ENCODE data around the gene BLCAP.

BLCAP gene

DNA sequence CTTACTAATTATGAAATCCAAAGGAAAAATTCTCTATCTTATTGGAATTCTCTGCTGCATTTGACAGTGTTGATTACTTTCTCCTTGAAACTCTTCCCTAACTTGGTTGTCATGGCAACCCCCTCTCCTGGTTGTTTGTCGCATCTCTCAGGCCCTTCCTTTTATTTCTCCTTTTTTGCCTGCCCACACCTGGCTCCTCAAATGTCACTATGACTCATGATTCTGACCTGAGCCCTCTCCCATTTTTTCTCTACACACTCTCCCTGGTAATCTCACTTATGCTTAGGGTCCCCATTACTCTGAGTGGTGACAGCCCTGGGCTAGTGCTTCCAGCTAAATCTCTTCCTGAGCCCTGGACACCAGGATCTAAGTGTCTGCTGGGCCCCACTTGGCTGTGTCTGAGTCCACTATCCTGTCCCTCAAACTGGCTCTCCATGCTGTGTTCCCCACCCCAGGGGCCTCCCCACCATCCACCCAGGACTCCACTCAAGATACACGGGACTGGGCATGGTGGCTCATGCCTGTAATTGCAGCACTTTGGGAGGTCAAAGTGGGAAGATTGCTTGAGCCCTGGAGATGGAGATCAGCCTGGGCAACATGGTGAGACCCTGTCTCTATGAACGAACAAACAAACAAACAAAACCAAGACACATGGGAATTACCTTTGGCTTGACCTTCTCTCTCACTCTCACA lies 23.1 kb downstream of the BLCAP start:
- TF ChIP-seq ZNF565 (CRISPR knock-in tag; conservative IDR thresholded peaks at IDR 0.05; ENCODE audit: low read depth) (no peak), ZFP30 (CRISPR knock-in tag; IDR thresholded peaks at IDR 0.05) (no peak), ISL1 (CRISPR knock-in tag; IDR thresholded peaks at IDR 0.05) (no peak), SNAI2 (CRISPR knock-in tag; IDR thresholded peaks at IDR 0.05) (no peak), PPARA (CRISPR knock-in tag; IDR thresholded peaks at IDR 0.05; ENCODE audit: borderline replicate concordance) (no peak), ARNTL (CRISPR knock-in tag; IDR thresholded peaks at IDR 0.05; ENCODE audit: borderline replicate concordance, low read depth) (no peak), BACH2 (CRISPR knock-in tag; IDR thresholded peaks at IDR 0.05; ENCODE audit: borderline replicate concordance) (no peak), ZNF8 (CRISPR knock-in tag; IDR thresholded peaks at IDR 0.05) (no peak), TOX (CRISPR knock-in tag; IDR thresholded peaks at IDR 0.05; ENCODE audit: borderline replicate concordance) (no peak)
- TF ChIP-seq, protein P1, sequence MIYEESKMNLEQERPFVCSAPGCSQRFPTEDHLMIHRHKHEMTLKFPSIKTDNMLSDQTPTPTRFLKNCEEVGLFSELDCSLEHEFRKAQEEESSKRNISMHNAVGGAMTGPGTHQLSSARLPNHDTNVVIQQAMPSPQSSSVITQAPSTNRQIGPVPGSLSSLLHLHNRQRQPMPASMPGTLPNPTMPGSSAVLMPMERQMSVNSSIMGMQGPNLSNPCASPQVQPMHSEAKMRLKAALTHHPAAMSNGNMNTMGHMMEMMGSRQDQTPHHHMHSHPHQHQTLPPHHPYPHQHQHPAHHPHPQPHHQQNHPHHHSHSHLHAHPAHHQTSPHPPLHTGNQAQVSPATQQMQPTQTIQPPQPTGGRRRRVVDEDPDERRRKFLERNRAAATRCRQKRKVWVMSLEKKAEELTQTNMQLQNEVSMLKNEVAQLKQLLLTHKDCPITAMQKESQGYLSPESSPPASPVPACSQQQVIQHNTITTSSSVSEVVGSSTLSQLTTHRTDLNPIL (CRISPR knock-in tag; IDR thresholded peaks at IDR 0.05; ENCODE audit: low read depth), result no peak
- TF ChIP-seq, protein P2, sequence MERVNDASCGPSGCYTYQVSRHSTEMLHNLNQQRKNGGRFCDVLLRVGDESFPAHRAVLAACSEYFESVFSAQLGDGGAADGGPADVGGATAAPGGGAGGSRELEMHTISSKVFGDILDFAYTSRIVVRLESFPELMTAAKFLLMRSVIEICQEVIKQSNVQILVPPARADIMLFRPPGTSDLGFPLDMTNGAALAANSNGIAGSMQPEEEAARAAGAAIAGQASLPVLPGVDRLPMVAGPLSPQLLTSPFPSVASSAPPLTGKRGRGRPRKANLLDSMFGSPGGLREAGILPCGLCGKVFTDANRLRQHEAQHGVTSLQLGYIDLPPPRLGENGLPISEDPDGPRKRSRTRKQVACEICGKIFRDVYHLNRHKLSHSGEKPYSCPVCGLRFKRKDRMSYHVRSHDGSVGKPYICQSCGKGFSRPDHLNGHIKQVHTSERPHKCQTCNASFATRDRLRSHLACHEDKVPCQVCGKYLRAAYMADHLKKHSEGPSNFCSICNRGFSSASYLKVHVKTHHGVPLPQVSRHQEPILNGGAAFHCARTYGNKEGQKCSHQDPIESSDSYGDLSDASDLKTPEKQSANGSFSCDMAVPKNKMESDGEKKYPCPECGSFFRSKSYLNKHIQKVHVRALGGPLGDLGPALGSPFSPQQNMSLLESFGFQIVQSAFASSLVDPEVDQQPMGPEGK (CRISPR knock-in tag; IDR thresholded peaks at IDR 0.05; ENCODE audit: borderline replicate concordance), result no peak
- TF ChIP-seq, protein P3, sequence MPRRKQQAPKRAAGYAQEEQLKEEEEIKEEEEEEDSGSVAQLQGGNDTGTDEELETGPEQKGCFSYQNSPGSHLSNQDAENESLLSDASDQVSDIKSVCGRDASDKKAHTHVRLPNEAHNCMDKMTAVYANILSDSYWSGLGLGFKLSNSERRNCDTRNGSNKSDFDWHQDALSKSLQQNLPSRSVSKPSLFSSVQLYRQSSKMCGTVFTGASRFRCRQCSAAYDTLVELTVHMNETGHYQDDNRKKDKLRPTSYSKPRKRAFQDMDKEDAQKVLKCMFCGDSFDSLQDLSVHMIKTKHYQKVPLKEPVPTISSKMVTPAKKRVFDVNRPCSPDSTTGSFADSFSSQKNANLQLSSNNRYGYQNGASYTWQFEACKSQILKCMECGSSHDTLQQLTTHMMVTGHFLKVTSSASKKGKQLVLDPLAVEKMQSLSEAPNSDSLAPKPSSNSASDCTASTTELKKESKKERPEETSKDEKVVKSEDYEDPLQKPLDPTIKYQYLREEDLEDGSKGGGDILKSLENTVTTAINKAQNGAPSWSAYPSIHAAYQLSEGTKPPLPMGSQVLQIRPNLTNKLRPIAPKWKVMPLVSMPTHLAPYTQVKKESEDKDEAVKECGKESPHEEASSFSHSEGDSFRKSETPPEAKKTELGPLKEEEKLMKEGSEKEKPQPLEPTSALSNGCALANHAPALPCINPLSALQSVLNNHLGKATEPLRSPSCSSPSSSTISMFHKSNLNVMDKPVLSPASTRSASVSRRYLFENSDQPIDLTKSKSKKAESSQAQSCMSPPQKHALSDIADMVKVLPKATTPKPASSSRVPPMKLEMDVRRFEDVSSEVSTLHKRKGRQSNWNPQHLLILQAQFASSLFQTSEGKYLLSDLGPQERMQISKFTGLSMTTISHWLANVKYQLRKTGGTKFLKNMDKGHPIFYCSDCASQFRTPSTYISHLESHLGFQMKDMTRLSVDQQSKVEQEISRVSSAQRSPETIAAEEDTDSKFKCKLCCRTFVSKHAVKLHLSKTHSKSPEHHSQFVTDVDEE (CRISPR knock-in tag; IDR thresholded peaks at IDR 0.05), result no peak
- no peak; the same call in 2 of the 3 replicates for ATAC-seq

DNA sequence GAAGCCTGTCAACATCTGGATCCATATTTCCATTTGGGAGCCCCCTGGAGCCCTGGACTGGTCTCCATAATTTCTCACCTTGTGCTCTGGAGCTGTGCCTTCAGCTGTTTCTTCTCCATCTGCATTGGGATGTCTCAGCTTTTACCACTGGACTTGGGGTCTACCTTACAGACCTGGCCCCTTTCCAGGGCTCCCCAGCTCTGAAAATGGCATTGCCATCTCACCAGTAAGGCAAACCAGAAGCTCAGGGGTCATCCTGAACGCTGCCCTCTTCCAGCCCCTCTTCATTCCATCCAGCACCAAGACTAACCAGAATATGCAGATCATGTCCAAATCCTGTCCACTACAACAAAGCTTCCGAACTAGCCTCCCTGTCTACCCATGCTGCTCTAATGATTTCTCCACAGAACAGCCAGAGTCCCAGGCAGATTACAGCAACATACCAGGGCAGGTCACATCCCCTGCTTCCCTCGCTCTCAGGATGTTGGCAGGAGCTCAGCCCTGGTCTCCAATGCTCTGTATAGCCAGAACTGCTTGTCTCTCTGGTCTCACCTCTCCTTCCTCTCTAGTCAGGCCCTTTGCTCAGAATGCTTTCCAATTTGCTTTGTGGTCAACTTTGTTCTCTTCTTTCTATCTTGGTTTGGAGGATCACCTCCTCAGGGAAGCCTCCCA lies 24.3 kb downstream of the BLCAP start:
- ATAC-seq, result no peak
- TF ChIP-seq ZNF8 (CRISPR knock-in tag; IDR thresholded peaks at IDR 0.05), result no peak
- no peak for TF ChIP-seq ZNF70 (CRISPR knock-in tag; IDR thresholded peaks at IDR 0.05)
- no peak for TF ChIP-seq BACH2 (CRISPR knock-in tag; IDR thresholded peaks at IDR 0.05; ENCODE audit: borderline replicate concordance)
- TF ChIP-seq, protein P3 (CRISPR knock-in tag; IDR thresholded peaks at IDR 0.05), result no peak
- TF ChIP-seq ESRRG (CRISPR knock-in tag; IDR thresholded peaks at IDR 0.05), result no peak

DNA sequence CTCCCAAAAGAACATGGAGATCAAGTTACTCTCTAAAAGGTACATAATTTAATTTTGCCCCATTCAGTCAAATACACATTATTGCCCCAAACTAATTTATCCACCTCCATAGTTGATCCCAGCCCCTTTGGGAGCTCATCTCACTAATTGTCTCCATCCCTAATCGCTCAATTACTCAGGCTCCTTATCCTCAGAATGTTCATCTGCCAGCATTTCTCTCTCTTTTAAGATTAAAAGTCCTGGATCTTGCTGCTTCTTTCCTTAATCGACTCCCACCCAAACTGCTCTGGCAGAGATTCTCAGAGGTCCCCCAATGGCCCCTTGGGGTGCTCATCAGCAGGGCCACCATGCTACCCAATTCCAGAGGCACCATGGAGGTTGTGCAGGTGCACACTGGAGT lies 25.0 kb downstream of the BLCAP start:
- no peak for ATAC-seq
- no peak for TF ChIP-seq ISL1 (CRISPR knock-in tag; IDR thresholded peaks at IDR 0.05)
- TF ChIP-seq TOX (CRISPR knock-in tag; IDR thresholded peaks at IDR 0.05; ENCODE audit: borderline replicate concordance), result no peak
- no peak for TF ChIP-seq ESRRG (CRISPR knock-in tag; IDR thresholded peaks at IDR 0.05)
- no peak for TF ChIP-seq ZC3H10 (CRISPR knock-in tag; IDR thresholded peaks at IDR 0.05)
- TF ChIP-seq, protein P4, sequence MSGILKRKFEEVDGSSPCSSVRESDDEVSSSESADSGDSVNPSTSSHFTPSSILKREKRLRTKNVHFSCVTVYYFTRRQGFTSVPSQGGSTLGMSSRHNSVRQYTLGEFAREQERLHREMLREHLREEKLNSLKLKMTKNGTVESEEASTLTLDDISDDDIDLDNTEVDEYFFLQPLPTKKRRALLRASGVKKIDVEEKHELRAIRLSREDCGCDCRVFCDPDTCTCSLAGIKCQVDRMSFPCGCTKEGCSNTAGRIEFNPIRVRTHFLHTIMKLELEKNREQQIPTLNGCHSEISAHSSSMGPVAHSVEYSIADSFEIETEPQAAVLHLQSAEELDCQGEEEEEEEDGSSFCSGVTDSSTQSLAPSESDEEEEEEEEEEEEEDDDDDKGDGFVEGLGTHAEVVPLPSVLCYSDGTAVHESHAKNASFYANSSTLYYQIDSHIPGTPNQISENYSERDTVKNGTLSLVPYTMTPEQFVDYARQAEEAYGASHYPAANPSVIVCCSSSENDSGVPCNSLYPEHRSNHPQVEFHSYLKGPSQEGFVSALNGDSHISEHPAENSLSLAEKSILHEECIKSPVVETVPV (CRISPR knock-in tag; IDR thresholded peaks at IDR 0.05), result no peak
- no peak for TF ChIP-seq CSDC2 (CRISPR knock-in tag; IDR thresholded peaks at IDR 0.05)
- TF ChIP-seq RARB (CRISPR knock-in tag; IDR thresholded peaks at IDR 0.05), result no peak
- TF ChIP-seq GLIS3 (CRISPR knock-in tag; IDR thresholded peaks at IDR 0.05), result no peak
- TF ChIP-seq ZNF565 (CRISPR knock-in tag; conservative IDR thresholded peaks at IDR 0.05; ENCODE audit: low read depth), result no peak
- TF ChIP-seq TCF4 (CRISPR knock-in tag; IDR thresholded peaks at IDR 0.05; ENCODE audit: borderline replicate concordance), result no peak
- TF ChIP-seq, protein P5, sequence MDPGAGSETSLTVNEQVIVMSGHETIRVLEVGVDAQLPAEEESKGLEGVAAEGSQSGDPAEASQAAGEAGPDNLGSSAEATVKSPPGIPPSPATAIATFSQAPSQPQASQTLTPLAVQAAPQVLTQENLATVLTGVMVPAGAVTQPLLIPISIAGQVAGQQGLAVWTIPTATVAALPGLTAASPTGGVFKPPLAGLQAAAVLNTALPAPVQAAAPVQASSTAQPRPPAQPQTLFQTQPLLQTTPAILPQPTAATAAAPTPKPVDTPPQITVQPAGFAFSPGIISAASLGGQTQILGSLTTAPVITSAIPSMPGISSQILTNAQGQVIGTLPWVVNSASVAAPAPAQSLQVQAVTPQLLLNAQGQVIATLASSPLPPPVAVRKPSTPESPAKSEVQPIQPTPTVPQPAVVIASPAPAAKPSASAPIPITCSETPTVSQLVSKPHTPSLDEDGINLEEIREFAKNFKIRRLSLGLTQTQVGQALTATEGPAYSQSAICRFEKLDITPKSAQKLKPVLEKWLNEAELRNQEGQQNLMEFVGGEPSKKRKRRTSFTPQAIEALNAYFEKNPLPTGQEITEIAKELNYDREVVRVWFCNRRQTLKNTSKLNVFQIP (CRISPR knock-in tag; IDR thresholded peaks at IDR 0.05; ENCODE audit: borderline replicate concordance, low read depth), result no peak
- no peak for TF ChIP-seq OSR1 (CRISPR knock-in tag; IDR thresholded peaks at IDR 0.05)
- no peak for TF ChIP-seq SNAI2 (CRISPR knock-in tag; IDR thresholded peaks at IDR 0.05)
- TF ChIP-seq ARNTL (CRISPR knock-in tag; IDR thresholded peaks at IDR 0.05; ENCODE audit: borderline replicate concordance, low read depth), result no peak
- TF ChIP-seq, protein P1 (CRISPR knock-in tag; IDR thresholded peaks at IDR 0.05; ENCODE audit: low read depth), result no peak

All from SK-N-SH treated with all-trans-retinoic acid at 6 μM for 48 hours (cell line).